Activated T-helper 17 cell treated with anti-CD3 and anti-CD28 coated beads, Interleukin-2, amount 50 U/mL, for 72 hours (primary cell): ENCODE results near the gene DUS3L. TPM values are rescaled to one million over a fixed set of nuclear protein-coding genes. Genes with fewer than 3 reads are reported as not detected.

Source experiments
- ATAC-seq: fragments of 150-1000 bp; cut with Tn5 transposase; replicated peaks from 2 replicates; pipeline ENCODE4 v1.10.0; 2021; ENCODE audit warnings: mild to moderate bottlenecking, moderate library complexity
- H3K27ac Mint-ChIP-seq: one replicate; pipeline ENCODE4 v1.8.0; 2022; ENCODE audit warnings: mixed read lengths
- H3K27me3 Mint-ChIP-seq: one replicate; pipeline ENCODE4 v1.8.0; 2022; ENCODE audit warnings: mixed read lengths
- H3K36me3 Mint-ChIP-seq: one replicate; pipeline ENCODE4 v1.8.0; 2022; ENCODE audit warnings: low read depth, mild to moderate bottlenecking, mixed read lengths
- H3K4me1 Mint-ChIP-seq: one replicate; pipeline ENCODE4 v1.8.0; 2022; ENCODE audit warnings: mixed read lengths
- H3K4me3 Mint-ChIP-seq: one replicate; pipeline ENCODE4 v1.8.0; 2022; ENCODE audit warnings: mild to moderate bottlenecking, mixed read lengths
- H3K9me3 Mint-ChIP-seq: one replicate; pipeline ENCODE4 v1.8.0; 2022; ENCODE audit warnings: mixed read lengths
- total RNA-seq, 2 donors: library from RNA; stranded (reverse); gene quantifications; one replicate each; pipeline ENCODE4 v1.2.3, GENCODE V29; 2022

Gene DUS3L, protein sequence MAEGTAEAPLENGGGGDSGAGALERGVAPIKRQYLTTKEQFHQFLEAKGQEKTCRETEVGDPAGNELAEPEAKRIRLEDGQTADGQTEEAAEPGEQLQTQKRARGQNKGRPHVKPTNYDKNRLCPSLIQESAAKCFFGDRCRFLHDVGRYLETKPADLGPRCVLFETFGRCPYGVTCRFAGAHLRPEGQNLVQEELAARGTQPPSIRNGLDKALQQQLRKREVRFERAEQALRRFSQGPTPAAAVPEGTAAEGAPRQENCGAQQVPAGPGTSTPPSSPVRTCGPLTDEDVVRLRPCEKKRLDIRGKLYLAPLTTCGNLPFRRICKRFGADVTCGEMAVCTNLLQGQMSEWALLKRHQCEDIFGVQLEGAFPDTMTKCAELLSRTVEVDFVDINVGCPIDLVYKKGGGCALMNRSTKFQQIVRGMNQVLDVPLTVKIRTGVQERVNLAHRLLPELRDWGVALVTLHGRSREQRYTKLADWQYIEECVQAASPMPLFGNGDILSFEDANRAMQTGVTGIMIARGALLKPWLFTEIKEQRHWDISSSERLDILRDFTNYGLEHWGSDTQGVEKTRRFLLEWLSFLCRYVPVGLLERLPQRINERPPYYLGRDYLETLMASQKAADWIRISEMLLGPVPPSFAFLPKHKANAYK
- total RNA-seq: 10 to 100 TPM; 46.8 to 73.6 TPM

DNA sequence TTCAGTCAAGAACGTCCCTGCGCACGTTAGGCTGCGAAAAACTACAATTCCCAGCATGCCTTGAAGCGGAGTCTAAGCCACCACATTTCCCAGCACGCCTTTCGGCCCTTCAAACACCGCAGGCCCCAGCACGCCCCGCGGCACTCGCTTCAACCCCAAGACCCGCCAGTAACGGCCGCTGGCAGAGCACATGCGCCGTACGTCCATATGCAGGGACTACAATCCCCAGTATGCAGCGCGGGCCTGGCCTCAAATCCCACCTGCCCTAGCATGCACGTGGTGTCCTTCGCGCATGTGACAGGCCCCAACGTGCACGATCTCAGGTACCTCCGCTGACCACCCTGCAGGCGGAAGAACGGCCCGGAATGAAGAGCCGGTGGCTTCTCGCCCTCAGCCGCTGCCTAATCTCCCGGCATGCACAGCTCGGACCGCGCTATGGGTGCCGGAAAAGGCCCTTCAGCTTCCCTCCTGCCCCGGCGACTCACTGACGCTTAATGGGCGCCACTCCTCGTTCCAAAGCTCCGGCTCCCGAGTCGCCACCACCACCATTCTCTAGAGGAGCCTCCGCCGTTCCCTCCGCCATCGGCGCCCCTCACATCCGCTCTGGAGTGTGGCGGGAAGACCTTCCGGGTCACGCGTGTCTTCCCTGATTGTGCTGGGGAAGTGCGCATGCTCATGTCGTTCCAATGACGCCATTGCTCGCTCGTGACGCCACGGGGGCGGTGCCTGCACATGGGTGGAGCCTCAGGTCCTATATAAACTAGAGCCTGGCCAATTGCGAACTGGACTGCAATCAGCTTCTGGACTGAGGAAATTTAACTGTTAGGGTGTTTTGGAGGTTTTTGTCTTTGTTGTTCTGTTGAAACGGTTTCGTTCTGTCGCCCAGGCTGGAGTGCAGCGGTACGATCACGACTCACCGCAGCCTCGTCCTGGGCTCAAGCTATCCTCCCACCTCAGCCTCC lies at the start of gene DUS3L:
DUS3L (minus strand) TSS at position 605 of the 962 bp plus-strand sequence; CDS start at position 583, 22 bp downstream.
- H3K4me3 Mint-ChIP-seq: peak within 1 kb of the TSS; percentile 98
- H3K27ac Mint-ChIP-seq: peak within 1 kb of the TSS; percentile 100
- peaks cover 48% of the 10 kb centered on the region for H3K36me3 Mint-ChIP-seq
- peaks cover 11% of the 10 kb centered on the region for H3K4me1 Mint-ChIP-seq
- H3K27me3 Mint-ChIP-seq: no peaks in the 10 kb centered on the region
- no peaks in the 10 kb centered on the region for H3K9me3 Mint-ChIP-seq
- ATAC-seq: peak; percentile 94

DNA sequence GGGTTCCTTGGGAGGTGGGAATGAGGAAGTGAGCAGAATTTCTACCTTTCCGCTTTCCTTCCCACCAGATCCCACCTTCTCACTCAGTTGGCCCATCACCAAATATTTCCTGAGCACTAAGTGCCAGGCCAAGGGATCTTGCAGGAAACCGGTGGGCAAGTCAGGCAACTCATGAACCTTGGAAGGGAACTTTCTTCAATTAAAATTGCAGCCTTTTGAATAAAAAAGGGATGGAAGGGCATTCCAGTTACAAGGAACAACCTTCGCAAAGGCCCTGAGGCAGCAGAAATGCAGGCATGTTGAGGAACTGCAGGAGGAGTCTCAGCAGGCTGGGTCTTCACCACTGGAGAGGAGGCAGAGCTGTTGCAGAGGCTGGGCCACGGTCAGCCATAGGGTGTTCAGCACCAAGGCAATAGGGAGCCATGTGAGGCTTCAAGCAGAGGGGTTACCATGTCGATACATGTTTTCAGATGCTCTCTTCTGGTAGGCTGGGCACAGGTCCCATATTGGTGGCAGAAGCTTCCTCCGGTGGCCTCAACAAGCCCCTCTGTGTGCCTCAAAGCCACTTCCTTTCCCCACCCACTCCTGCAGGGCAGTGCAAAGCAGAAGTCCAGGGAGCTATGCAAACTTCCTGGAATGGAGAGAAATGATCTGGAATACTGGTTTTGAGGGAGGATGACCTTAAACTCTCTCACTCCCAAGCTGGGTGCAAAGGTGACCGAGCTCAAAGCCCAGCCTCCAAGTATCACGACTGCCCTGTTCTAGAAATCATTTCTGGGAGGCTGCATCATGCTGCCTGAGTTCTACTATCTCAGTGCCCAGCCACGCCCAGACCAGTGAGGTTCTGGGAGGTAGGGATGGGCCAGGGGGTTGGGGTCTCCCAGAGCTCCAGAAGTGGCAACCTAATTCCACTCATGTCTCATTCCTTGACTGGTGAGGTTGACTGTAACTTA lies 48.4 kb upstream of the DUS3L start, which contains the start of gene FUT6:
FUT6 (minus strand) TSS at position 638 of the 953 bp plus-strand sequence. CDS start 7,135 bp downstream, outside the sequence.
- Mint-ChIP-seq H3K4me1 (no peaks in the 10 kb centered on the region), H3K9me3 (no peaks in the 10 kb centered on the region), H3K4me3 (no peak within 1 kb of the TSS), H3K27me3 (peaks cover 3% of the 10 kb centered on the region), H3K27ac (no peak within 1 kb of the TSS), H3K36me3 (no peaks in the 10 kb centered on the region)
- no peak for ATAC-seq

DNA sequence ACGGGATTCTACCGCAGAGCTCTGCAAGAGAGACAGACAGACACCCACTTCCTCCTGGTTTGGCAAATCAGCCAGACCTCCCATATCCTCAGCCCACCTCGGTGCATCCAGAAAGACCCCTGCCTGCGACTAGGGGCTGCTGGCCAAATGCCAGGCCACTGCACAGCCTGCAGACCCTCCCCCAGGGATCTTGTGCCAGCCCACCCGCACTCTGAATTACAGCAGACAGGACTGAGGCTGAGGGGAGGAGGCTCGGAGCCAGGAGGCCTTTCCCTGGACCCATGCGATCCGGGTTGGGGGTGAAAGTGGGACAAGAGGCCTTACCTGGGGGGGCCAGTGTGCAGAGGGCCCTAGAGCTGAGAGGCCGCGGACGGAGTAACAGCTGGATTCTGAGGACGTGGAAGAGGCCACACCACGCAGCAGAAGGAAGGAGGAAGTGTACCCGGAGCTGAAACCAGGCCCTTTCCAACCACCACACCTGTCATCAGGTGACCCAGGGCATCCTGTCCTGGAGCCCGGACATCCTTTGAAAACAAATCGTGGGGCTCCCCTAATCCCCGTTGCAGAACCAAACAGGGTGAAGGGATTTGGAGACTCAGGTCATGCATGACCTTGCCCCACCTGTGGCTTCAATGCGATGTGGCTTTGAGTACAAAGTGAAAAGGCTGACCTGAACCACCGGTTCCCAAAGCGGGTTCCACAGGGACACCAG lies 47.5 kb upstream of the DUS3L start:
- Mint-ChIP-seq H3K4me1 (no peaks in the 10 kb centered on the region), H3K27me3 (peaks cover 3% of the 10 kb centered on the region), H3K4me3 (no peak overlapping the region), H3K9me3 (no peaks in the 10 kb centered on the region), H3K27ac (no peak overlapping the region), H3K36me3 (no peaks in the 10 kb centered on the region)
- ATAC-seq: no peak

DNA sequence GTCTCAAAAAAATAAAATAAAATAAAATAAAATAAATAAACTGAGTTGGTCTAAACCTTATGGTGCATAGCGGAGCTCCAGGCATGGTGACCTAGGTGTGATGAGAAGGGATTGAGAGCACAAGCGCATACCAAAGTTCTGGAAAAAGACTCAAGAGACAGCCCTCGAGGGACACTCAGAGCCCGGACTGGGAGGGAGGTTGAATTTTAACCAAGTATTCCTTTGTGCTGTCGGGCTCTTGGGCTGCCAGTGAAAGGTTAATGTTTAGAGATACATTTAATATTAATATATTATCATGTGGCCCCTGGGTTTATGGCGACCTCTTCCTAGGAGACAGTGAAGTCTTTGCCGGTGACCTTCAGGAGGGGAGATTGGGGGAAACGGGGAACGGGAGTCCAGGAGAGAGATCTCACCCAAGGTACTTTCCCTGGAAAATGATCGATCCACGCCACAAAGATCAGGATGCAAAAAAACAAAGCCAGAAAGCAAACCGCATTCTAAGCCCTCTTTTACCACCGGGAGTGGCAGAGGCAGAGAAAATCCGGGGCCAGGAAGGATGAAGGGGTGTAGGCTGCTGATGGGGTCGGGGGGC lies 46.9 kb upstream of the DUS3L start:
- Mint-ChIP-seq H3K4me1 (no peaks in the 10 kb centered on the region), H3K27ac (no peak overlapping the region), H3K4me3 (no peak overlapping the region), H3K36me3 (no peaks in the 10 kb centered on the region), H3K9me3 (no peaks in the 10 kb centered on the region), H3K27me3 (peaks cover 3% of the 10 kb centered on the region)
- ATAC-seq: no peak

DNA sequence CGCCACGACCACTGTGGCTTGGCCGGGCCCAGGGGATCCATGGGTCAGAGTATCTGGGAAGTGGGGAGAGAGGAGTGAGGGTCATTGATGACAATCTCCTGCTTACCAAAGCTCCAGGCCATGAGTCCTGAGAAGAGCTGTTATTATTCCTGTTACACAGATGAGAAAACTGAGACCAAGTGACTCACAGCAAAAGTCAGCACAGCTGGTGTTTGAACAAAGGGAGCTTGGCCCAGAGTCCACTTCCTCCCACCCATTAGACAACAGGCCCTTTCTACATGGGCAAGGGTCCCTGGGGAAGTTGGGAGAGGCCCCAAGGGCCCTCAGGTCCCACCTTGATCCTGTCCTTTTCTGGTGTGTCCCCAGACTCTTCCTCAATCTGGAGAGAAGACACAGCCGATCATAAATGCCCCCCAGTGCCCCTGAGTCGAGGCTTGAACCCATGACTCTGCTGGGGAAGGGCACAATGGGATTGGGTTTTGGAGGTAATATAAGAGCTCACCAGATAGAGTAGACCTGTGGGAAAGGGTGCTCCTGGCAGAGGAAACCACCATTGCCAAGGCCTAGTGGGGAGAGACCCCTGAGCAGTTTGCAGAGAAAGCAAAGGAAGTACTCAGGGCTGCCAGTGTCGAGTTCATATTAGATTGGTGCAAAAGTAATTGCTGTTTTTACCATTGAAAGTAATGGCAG lies 41.7 kb upstream of the DUS3L start:
- no peaks in the 10 kb centered on the region for H3K4me1 Mint-ChIP-seq
- no peaks in the 10 kb centered on the region for H3K27me3 Mint-ChIP-seq
- ATAC-seq: no peak
- H3K9me3 Mint-ChIP-seq: no peaks in the 10 kb centered on the region
- H3K36me3 Mint-ChIP-seq: peaks cover 6% of the 10 kb centered on the region
- H3K27ac Mint-ChIP-seq: no peak overlapping the region
- no peak overlapping the region for H3K4me3 Mint-ChIP-seq

DNA sequence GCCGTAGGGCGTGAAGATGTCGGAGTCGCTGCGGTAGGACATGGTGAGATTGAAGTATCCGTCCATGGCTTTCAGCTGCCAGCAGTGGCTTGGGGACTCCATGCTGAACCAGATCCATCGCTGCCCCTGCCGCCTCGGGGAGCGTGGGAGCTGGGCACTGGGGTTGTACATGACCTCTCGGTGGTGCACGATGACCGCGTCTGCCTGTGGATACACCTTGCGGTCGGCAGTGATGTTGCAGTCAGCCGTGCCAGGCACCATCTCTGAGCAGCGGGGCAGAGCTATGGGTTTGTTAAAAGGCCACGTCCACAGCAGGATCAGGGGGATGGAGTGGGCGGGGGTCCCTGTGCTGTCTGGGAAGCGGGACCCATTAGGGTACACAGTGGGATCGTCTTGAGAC lies 41.1 kb upstream of the DUS3L start:
- no peak for ATAC-seq
- no peak overlapping the region for H3K27ac Mint-ChIP-seq
- peaks cover 6% of the 10 kb centered on the region for H3K36me3 Mint-ChIP-seq

DNA sequence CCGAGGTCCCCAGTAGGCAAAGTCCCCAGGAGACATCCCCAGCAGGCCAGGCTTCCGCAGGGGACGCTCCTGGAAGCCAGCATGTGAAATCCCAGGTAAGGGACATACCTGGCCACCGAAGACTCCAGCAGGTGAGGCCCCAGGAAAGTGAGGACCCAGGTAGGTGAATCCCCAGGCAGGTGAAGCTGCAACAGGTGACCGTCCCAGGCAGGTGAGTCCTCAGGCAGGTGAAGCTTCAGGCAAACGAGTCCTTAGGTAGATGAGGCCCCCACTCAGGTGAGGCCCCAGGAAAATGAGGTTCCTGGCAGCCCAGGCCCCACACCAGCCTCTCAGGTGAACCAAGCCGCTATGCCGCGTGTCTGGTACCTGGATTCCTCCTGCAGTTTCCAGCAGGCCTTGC lies 40.2 kb upstream of the DUS3L start:
- H3K36me3 Mint-ChIP-seq: peaks cover 6% of the 10 kb centered on the region
- no peak overlapping the region for H3K27ac Mint-ChIP-seq
- H3K27me3 Mint-ChIP-seq: no peaks in the 10 kb centered on the region
- H3K9me3 Mint-ChIP-seq: no peaks in the 10 kb centered on the region
- no peak for ATAC-seq
- H3K4me3 Mint-ChIP-seq: no peak overlapping the region
- no peaks in the 10 kb centered on the region for H3K4me1 Mint-ChIP-seq

More for the DNA sequence above, 41.1 kb upstream of the DUS3L start:
- H3K4me1 Mint-ChIP-seq: no peaks in the 10 kb centered on the region
- H3K9me3 Mint-ChIP-seq: no peaks in the 10 kb centered on the region
- H3K27me3 Mint-ChIP-seq: no peaks in the 10 kb centered on the region
- H3K4me3 Mint-ChIP-seq: no peak overlapping the region

DNA sequence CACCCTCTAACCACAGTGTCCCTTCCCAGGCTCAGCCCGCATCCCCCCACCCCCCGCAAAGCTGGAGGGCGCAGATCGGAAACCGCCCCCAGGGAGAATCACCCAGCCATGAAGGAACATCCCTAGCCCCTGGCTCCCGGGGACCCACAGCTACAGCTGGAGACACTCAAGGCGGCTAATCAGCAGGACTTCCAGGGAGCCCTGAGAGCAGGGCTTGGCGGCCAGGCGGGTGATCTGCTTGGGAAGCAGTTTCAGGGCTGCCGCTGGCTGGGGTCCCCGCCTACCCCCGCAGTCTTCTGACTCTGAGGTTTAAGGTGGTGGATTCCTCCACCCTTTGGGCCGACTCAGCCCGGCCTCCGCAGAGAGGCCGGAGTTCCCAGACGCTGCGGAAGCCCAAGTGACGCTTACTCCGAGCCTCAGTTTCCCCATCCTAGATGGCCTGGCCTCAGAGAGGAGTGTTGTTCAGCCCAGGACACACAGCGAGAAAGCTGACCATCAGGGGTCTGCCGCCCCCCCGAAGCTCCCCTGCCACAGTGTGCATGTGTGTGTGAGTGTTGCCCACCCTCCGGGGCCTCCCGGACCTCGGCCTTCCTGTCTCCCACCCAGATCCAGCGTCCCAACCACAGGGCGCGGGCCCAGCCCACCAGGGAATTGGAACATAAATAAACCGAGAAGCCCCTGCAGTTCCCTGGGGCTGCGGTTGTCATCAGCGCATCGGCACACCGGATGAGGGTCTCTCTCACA lies 38.8 kb upstream of the DUS3L start:
- H3K9me3 Mint-ChIP-seq: no peaks in the 10 kb centered on the region
- peak overlapping the region; percentile 90 for H3K4me3 Mint-ChIP-seq
- H3K27me3 Mint-ChIP-seq: no peaks in the 10 kb centered on the region
- H3K36me3 Mint-ChIP-seq: peaks cover 6% of the 10 kb centered on the region
- ATAC-seq: no peak
- no peak overlapping the region for H3K27ac Mint-ChIP-seq
- H3K4me1 Mint-ChIP-seq: no peaks in the 10 kb centered on the region

DNA sequence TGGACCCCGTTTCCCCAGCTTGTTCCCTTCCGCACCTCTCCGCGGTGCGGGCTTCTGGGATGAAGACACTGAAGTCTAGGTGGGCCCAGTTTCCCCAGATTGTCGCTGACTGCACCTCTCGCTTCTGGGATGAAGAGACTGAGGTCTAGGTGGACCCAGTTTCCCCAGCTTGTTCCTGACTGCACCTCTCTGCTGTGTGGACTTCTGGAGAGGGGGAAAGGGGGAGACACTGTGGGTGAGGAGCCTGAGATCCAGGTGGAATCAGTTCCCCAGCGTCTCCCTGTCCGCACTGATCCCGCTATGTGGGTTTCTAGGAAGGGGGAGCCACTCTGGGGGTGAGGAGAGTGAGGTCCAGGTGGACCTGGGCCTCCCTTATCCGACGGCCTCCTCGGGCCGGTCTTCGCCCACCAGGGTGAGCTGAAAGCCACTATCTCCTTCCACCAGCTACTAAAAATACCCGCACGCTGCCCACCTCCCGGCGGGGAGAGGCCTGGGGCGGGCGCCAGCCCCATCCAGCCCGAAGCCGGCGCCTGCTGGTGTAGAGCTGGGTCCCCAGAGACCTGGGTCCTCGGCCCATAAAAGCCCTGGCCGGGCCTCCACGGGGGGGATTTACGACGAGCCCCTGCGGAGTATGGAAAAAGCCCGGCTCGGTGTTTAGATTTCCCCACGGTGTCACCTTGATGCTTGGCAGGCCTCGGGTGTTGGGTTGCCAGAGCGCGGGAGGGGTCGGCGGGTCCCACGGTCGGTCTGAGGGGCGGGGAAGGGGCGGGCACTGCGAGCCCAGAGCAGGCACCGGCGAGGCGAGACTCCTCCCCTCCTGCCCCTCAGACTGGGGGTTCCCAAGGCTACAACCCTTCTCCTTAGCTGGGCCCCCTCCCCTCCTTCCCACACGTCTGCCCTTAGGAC lies 38.0 kb upstream of the DUS3L start:
- Mint-ChIP-seq H3K27ac (peak overlapping the region; percentile 96), H3K4me3 (peak overlapping the region; percentile 90), H3K36me3 (peaks cover 6% of the 10 kb centered on the region), H3K9me3 (no peaks in the 10 kb centered on the region), H3K27me3 (no peaks in the 10 kb centered on the region), H3K4me1 (no peaks in the 10 kb centered on the region)
- ATAC-seq: no peak

DNA sequence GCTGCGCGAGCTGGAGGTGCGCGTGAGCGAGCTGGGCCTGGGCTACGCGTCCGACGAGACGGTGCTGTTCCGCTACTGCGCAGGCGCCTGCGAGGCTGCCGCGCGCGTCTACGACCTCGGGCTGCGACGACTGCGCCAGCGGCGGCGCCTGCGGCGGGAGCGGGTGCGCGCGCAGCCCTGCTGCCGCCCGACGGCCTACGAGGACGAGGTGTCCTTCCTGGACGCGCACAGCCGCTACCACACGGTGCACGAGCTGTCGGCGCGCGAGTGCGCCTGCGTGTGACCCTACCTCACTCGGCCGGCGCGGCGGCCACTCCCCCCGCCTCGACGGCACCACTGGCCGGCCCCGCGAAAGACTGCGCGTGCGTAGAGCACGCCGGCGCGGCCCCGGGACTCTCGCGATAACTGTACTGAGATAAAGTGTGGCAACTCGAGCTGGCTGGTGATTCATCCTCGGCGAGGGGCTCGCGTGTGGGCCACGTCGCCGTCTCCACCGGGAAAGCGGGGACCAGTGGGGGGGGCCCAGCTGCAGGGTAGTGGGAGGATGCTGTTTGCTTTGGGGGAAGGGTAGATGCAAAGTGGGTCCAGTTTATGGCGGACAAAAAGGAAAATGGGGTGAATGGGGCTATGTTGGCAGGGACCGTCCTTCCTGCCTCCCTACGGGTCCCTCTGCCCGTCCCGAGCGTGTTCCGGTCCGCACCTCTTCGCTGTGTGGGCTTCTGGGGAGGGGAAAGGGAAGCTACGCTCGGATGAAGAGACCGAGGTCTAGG lies 37.1 kb upstream of the DUS3L start:
- Mint-ChIP-seq H3K36me3 (peaks cover 6% of the 10 kb centered on the region), H3K27ac (peak overlapping the region; percentile 96), H3K4me1 (no peaks in the 10 kb centered on the region), H3K4me3 (peak overlapping the region; percentile 90), H3K27me3 (no peaks in the 10 kb centered on the region), H3K9me3 (no peaks in the 10 kb centered on the region)
- ATAC-seq: peak; percentile 89
